GM12878 (cell line): ENCODE data around the gene C20orf144. TPM values are rescaled to one million over a fixed set of nuclear protein-coding genes. Genes with fewer than 3 reads are reported as not detected.

ENCODE experiments used
- ATAC-seq: fragments of 200-7000 bp; cut with Tn5 transposase; 3 replicates; pipeline ENCODE4 v1.9.1; 2020; ENCODE audit warnings: mild to moderate bottlenecking, moderate library complexity
- BruUV-seq: library from RNA; stranded (reverse); fragments of 400-500 nt; replicated peaks from 2 replicates; lab custom pipeline; 2021; lab: Mats Ljungman, UMichigan
- CTCF ChIA-PET: fragments of 300-600 bp; sonication (Branson Sonifier 250); formaldehyde crosslinking; extraction: SDS; loops from one replicate; lab custom pipeline; 2021; ENCODE audit warnings: inconsistent platforms; lab: Yijun Ruan, JAX
- POLR2A ChIA-PET: fragments of 350-600 bp; formaldehyde crosslinking; extraction: SDS; loops from one replicate; lab custom pipeline; 2021; ENCODE audit warnings: inconsistent platforms; lab: Charles Lee
- RAD21 ChIA-PET: fragments of 300-600 bp; sonication (Branson Sonifier 250); formaldehyde crosslinking; loops from one replicate; lab custom pipeline; 2023; ENCODE audit warnings: antibody characterized with exemption; ENCODE audit not compliant: unreplicated experiment; lab: Charles Lee
- SMC1A ChIA-PET: fragments of 300-600 bp; sonication (Branson Sonifier 250); formaldehyde crosslinking; loops from one replicate; lab custom pipeline; 2023; ENCODE audit not compliant: unreplicated experiment, uncharacterized antibody; lab: Charles Lee
- DNase-seq: peaks from one replicate; pipeline ENCODE4 v3.0.0-alpha.2; 2011; ENCODE audit warnings: low read depth, low spot score
- FAIRE-seq: peaks from 3 replicates; lab custom pipeline; 2011; peaks lifted over from hg19 to GRCh38; lab: Jason Lieb, UNC
- H2AFZ ChIP-seq: 2 replicates; pipeline ENCODE4 v1.6.0; 2011; ENCODE audit warnings: low read depth, low read length, control low read depth; ENCODE audit not compliant: control insufficient read depth
- H3K27ac ChIP-seq: 2 replicates; pipeline ENCODE4 v1.5.1; 2011; ENCODE audit warnings: control low read depth; ENCODE audit not compliant: control insufficient read depth, insufficient read depth
- H3K27me3 ChIP-seq, 2 experiments: replicated peaks in 1 of 2; 2 replicates each; pipeline versions ENCODE4 v1.6.0 to v1.6.1; 2011; ENCODE audit warnings: low read length in 1 of 2; ENCODE audit not compliant: control insufficient read depth in 2 of 2, insufficient read depth in 2 of 2
- H3K36me3 ChIP-seq, 2 experiments: 2 replicates each; pipeline ENCODE4 v1.5.1; 2011; ENCODE audit warnings: low read length in 1 of 2; ENCODE audit not compliant: control insufficient read depth in 2 of 2, insufficient read depth in 2 of 2
- H3K4me1 ChIP-seq: 2 replicates; pipeline ENCODE4 v1.6.1; 2011; ENCODE audit warnings: mild to moderate bottlenecking, low read length, moderate library complexity, mixed read lengths; ENCODE audit not compliant: control insufficient read depth, insufficient read depth
- H3K4me2 ChIP-seq: 2 replicates; pipeline ENCODE4 v1.6.0; 2011; ENCODE audit warnings: control low read depth; ENCODE audit not compliant: control insufficient read depth, insufficient read depth
- H3K4me3 ChIP-seq: fragments of 200-600 bp; sonication (generic); 2 replicates; pipeline ENCODE4 v1.5.1; 2016
- H3K79me2 ChIP-seq: 2 replicates; pipeline ENCODE4 v1.6.0; 2011; ENCODE audit warnings: low read length; ENCODE audit not compliant: control insufficient read depth, insufficient read depth
- H3K9ac ChIP-seq: 2 replicates; pipeline ENCODE4 v1.8.0; 2011; ENCODE audit warnings: low read length, control low read depth, mixed read lengths; ENCODE audit not compliant: control insufficient read depth, insufficient read depth
- H3K9me3 ChIP-seq: replicated peaks from 3 replicates; pipeline ENCODE4 v1.5.1; 2011; ENCODE audit warnings: mild to moderate bottlenecking, low read length; ENCODE audit not compliant: control insufficient read depth, insufficient read depth
- H4K20me1 ChIP-seq: 2 replicates; pipeline ENCODE4 v1.6.0; 2011; ENCODE audit not compliant: control insufficient read depth, insufficient read depth
- BACH1 ChIP-seq: fragments of 450-650 bp; IDR thresholded peaks from 2 replicates; pipeline ENCODE4 v1.6.1; 2017; ENCODE audit warnings: mild to moderate bottlenecking, borderline replicate concordance
- DPF2 ChIP-seq: fragments of 450-650 bp; IDR thresholded peaks from 2 replicates; pipeline ENCODE4 v1.6.1; 2017; ENCODE audit warnings: mild to moderate bottlenecking
- FOS ChIP-seq: IDR thresholded peaks from 3 replicates; pipeline ENCODE4 v1.6.1; 2011; ENCODE audit warnings: borderline replicate concordance; ENCODE audit not compliant: insufficient read length; ENCODE audit errors: extremely low read depth
- KAT2A ChIP-seq: conservative IDR thresholded peaks from 2 replicates; pipeline ENCODE4 v1.6.1; 2011; ENCODE audit warnings: low read depth, low read length; ENCODE audit not compliant: control insufficient read depth
- MTA3 ChIP-seq: IDR thresholded peaks from 2 replicates; pipeline ENCODE4 v1.6.1; 2012; ENCODE audit warnings: low read length, inconsistent platforms, borderline replicate concordance
- SMAD1 ChIP-seq: fragments of 450-650 bp; IDR thresholded peaks from 2 replicates; pipeline ENCODE4 v1.6.1; 2018; ENCODE audit warnings: mild to moderate bottlenecking, low read depth; ENCODE audit not compliant: partially characterized antibody
- SUZ12 ChIP-seq: fragments of 200-600 bp; sonication (generic); IDR thresholded peaks from one replicate; pipeline ENCODE4 v1.6.1; 2018; ENCODE audit warnings: antibody characterized with exemption, mild to moderate bottlenecking; ENCODE audit not compliant: unreplicated experiment
- WGBS: methylation state at CpG from one replicate; pipeline ENCODE4 v1.1.6; 2016; ENCODE audit warnings: low lambda C conversion rate; ENCODE audit not compliant: insufficient replicate concordance, insufficient coverage; ENCODE audit errors: missing lambda C conversion rate; 5-methylcytosine and 5-hydroxymethylcytosine counted together
- in situ Hi-C: fragments of 300-500 bp; cut with MboI; formaldehyde crosslinking; loops from 9 replicates; pipeline ENCODE4 v1.14.3; 2018; ENCODE audit warnings: mixed read lengths
- intact Hi-C: fragments of 100-400 bp; cut with micrococcal nuclease; formaldehyde crosslinking; loops from one replicate; pipeline ENCODE4 v1.14.2; 2022; ENCODE audit not compliant: unreplicated experiment
- polyA plus RNA-seq, 11 experiments: library from polyadenylated mRNA; depleted of rRNA in 4 of 11; unstranded in 6 of 11; stranded (reverse) in 5 of 11; fragments of >200 nt; fragmentation: Nextera tagmentation in 4 of 11; fragmentation: Illumina TruSeq in 1 of 11; extraction: Ambion mirVana in 4 of 11; extraction: Trizol in 1 of 11; gene quantifications; 1 replicate in 1 of 11; 2 replicates in 10 of 11; pipeline versions ENCODE4 v1.2.1 to v1.2.3, GENCODE V29; 2011 to 2016; ENCODE audit warnings: inconsistent platforms in 2 of 11, missing spikeins in 2 of 11, low read depth in 1 of 11
- total RNA-seq, 4 experiments: library from RNA; depleted of rRNA in 3 of 4; stranded (reverse); fragments of >200 nt in 3 of 4; fragmentation: Illumina TruSeq in 1 of 4; extraction: Trizol in 1 of 4; gene quantifications; 2 replicates each; pipeline versions ENCODE4 v1.2.1 to v1.2.3, GENCODE V29; 2013 to 2021
- TF ChIP-seq, protein P1 (sequence below): fragments of 450-650 bp; IDR thresholded peaks from 2 replicates; pipeline ENCODE4 v1.6.1; 2017; ENCODE audit warnings: low read depth, mild to moderate bottlenecking, moderate library complexity
- TF ChIP-seq, protein P2 (sequence below): fragments of 450-650 bp; IDR thresholded peaks from 2 replicates; pipeline ENCODE4 v1.6.1; 2017; ENCODE audit warnings: mild to moderate bottlenecking, low read depth, inconsistent platforms; ENCODE audit not compliant: poor library complexity, severe bottlenecking
- TF ChIP-seq, protein P3 (sequence below): IDR thresholded peaks from 2 replicates; pipeline ENCODE4 v1.6.1; 2011; ENCODE audit warnings: low read depth, mild to moderate bottlenecking, low read length, moderate library complexity, borderline replicate concordance; ENCODE audit errors: extremely low read depth
- TF ChIP-seq, protein P4 (sequence below): fragments of 450-650 bp; IDR thresholded peaks from 2 replicates; pipeline ENCODE4 v1.6.1; 2018; ENCODE audit warnings: mild to moderate bottlenecking, low read depth, moderate library complexity; ENCODE audit not compliant: partially characterized antibody

The C20orf144 gene
- total and polyA plus RNA-seq, 10 of the 15 experiments (the other 5 are each of a cell fraction or from before 2014, with no cell fraction given): 0.04 to 0.62 (median 0.23) TPM; not detected in 2

DNA sequence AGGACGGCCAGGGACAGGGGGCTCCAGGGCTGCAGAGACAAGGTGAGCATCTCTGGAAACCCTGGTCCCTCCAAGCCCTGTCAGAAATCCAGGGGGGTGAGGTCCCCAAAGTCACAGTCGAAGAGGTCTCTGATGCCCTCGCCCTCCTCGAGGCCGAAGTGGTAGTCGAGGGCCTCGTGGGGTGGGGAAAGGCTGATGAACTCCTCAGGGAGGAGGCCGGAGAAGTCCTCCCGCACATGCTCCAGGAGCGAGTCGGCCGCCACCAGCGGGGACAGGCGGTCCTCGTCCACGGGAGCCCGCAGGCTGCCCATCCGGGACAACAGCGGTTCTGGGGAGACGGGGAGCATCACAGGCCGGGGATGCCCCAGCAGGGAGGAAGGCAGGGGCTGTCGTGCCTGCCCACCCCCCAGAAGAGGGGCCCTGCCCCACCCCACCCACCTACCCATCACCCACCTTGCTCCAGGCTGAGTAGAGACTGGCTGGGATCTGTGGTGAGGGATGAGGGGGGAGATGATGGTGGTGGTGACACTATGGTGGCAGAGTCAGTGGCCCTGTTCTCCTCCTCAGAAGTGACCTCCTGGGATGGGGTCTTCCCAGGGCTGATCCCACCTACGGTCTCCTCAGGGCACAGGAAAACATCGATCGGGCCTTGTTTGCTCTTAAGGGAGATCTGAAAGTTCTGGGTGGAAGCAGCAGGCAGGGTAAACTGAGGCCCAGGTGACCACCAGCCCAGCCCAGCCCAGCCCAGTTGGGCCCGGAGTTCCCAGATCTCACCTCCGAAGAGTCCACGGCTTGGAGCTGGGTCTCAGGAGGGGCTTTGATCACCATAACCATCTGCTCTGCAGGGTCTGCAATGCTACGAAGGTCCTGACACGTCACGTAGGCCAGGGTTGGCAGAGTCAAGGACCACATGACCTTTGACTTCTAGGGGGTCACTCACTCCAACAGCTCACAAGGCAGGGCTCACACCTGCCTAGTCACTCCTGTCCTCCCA lies 14.8 kb downstream of the C20orf144 start:
- H4K20me1 ChIP-seq: no peaks in the 10 kb centered on the region
- H3K4me3 ChIP-seq: no peak overlapping the region
- H2AFZ ChIP-seq: no peak overlapping the region
- WGBS: 95% methylated on average over 31 of the region's 31 CpGs
- H3K9me3 ChIP-seq: no peaks in the 10 kb centered on the region
- ChIA-PET POLR2A (no interaction called here), CTCF (interaction anchor here (0.6 kb wide), 1 partner anchor 217 kb away, joined by 3 read pairs; no protein-coding TSS in a partner anchor), RAD21 (interaction anchor here (2.2 kb wide), 1 partner anchor 10 kb away, joined by 6 read pairs; the partner anchor contains the start of gene ACTL10), SMC1A (no interaction called here)
- H3K4me2 ChIP-seq: no peak overlapping the region
- no peak for DNase-seq
- H3K27me3 ChIP-seq: no peaks in the 10 kb centered on the region
- no peak for FAIRE-seq
- H3K36me3 ChIP-seq: peaks cover 0 to 5% of the 10 kb centered on the region in 2 experiments; a peak in 3 of 4 replicates
- BruUV-seq: no TSS peak
- H3K27ac ChIP-seq: no peak overlapping the region
- H3K9ac ChIP-seq: no peak overlapping the region
- peaks cover 30% of the 10 kb centered on the region for H3K4me1 ChIP-seq
- no peak for ATAC-seq
- H3K79me2 ChIP-seq: peaks cover 17% of the 10 kb centered on the region
- in situ Hi-C loops: no loop called here
- intact Hi-C loops: no loop called here
- no peak for TF ChIP-seq SUZ12
- TF ChIP-seq, protein P1, sequence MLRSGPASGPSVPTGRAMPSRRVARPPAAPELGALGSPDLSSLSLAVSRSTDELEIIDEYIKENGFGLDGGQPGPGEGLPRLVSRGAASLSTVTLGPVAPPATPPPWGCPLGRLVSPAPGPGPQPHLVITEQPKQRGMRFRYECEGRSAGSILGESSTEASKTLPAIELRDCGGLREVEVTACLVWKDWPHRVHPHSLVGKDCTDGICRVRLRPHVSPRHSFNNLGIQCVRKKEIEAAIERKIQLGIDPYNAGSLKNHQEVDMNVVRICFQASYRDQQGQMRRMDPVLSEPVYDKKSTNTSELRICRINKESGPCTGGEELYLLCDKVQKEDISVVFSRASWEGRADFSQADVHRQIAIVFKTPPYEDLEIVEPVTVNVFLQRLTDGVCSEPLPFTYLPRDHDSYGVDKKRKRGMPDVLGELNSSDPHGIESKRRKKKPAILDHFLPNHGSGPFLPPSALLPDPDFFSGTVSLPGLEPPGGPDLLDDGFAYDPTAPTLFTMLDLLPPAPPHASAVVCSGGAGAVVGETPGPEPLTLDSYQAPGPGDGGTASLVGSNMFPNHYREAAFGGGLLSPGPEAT: no peak
- no peak for TF ChIP-seq BACH1
- TF ChIP-seq, protein P2, sequence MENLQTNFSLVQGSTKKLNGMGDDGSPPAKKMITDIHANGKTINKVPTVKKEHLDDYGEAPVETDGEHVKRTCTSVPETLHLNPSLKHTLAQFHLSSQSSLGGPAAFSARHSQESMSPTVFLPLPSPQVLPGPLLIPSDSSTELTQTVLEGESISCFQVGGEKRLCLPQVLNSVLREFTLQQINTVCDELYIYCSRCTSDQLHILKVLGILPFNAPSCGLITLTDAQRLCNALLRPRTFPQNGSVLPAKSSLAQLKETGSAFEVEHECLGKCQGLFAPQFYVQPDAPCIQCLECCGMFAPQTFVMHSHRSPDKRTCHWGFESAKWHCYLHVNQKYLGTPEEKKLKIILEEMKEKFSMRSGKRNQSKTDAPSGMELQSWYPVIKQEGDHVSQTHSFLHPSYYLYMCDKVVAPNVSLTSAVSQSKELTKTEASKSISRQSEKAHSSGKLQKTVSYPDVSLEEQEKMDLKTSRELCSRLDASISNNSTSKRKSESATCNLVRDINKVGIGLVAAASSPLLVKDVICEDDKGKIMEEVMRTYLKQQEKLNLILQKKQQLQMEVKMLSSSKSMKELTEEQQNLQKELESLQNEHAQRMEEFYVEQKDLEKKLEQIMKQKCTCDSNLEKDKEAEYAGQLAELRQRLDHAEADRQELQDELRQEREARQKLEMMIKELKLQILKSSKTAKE: no peak
- TF ChIP-seq KAT2A: no peak
- TF ChIP-seq DPF2: no peak
- TF ChIP-seq MTA3: no peak
- TF ChIP-seq, protein P3, sequence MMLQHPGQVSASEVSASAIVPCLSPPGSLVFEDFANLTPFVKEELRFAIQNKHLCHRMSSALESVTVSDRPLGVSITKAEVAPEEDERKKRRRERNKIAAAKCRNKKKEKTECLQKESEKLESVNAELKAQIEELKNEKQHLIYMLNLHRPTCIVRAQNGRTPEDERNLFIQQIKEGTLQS: no peak
- TF ChIP-seq SMAD1: no peak
- TF ChIP-seq FOS: no peak
- TF ChIP-seq, protein P4, sequence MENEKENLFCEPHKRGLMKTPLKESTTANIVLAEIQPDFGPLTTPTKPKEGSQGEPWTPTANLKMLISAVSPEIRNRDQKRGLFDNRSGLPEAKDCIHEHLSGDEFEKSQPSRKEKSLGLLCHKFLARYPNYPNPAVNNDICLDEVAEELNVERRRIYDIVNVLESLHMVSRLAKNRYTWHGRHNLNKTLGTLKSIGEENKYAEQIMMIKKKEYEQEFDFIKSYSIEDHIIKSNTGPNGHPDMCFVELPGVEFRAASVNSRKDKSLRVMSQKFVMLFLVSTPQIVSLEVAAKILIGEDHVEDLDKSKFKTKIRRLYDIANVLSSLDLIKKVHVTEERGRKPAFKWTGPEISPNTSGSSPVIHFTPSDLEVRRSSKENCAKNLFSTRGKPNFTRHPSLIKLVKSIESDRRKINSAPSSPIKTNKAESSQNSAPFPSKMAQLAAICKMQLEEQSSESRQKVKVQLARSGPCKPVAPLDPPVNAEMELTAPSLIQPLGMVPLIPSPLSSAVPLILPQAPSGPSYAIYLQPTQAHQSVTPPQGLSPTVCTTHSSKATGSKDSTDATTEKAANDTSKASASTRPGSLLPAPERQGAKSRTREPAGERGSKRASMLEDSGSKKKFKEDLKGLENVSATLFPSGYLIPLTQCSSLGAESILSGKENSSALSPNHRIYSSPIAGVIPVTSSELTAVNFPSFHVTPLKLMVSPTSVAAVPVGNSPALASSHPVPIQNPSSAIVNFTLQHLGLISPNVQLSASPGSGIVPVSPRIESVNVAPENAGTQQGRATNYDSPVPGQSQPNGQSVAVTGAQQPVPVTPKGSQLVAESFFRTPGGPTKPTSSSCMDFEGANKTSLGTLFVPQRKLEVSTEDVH: no peak
